Stimulated activated CD4-positive, alpha-beta T cell treated with anti-CD3 and anti-CD28 coated beads, TNF-alpha, amount 100 ng/mL, for 48 hours (primary cell): ENCODE data around the gene AOAH.

ENCODE experiments used
- DNase-seq, 3 donors: peaks; one replicate each; pipeline ENCODE4 v3.0.0-alpha.2; 2020; ENCODE audit warnings: low read depth in 3 of 3

The AOAH gene

GRCh38 chr7:36549029-36549428 is 175.3 kb downstream of the AOAH start:
- no peak for DNase-seq

- no peak for DNase-seq
These were observed 176.9 kb downstream of the AOAH start for GRCh38 chr7:36547416-36547815.

GRCh38 chr7:36546331-36546730 is 178.0 kb downstream of the AOAH start:
- DNase-seq: no peak

GRCh38 chr7:36545291-36545690 is 179.0 kb downstream of the AOAH start:
- no peak for DNase-seq

GRCh38 chr7:36538126-36538525 is 186.2 kb downstream of the AOAH start:
- no peak for DNase-seq

GRCh38 chr7:36535866-36536664 is 188.2 kb downstream of the AOAH start:
- DNase-seq: no peak

GRCh38 chr7:36533717-36534116 is 190.6 kb downstream of the AOAH start:
- no peak for DNase-seq

DNA sequence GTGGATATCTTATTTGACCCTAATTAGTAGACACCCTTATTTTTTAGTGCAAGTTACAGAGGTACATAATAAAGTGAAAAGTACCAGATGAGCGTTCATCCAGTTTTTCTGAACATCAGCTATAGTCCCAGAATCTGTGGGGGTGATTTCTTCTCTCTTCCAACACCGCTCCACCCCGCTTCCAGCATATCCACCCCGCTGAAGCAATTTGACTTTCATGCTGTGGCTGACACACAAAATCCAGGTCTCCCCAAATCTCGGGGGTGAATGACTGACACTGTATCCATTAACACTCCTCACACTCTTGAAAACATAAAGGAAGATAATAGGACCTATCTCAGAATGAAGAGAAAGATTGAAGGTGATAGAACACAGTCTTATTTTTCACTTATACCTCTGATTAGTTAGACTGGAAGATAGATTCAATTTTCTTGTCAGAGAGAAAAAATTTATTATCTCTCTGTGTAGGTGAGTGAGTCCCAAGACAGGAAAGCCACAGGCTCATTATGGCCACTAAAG is 191.3 kb downstream of the AOAH start:
- DNase-seq: no peak

- DNase-seq: no peak
These were observed 192.3 kb downstream of the AOAH start for GRCh38 chr7:36531951-36532350.

DNA sequence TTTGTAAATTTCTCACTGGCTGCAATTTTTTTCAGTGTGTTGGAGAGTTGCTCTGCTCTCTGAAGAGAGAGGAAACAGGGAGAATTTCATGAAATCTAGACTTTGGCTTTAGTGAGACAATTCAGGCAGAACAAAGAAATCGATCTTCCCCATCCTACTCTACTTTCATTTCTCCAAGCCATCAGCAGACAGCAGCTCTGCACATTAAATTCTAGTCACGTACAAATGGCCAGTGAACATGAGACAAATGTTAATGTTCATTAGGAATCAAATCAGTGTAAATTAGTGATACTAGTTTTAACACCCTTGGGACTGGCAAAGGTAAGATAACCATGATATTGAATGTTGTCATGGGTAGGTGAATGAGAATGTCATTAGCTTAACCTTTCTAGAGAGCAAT is 193.8 kb downstream of the AOAH start:
- DNase-seq: no peak

DNA sequence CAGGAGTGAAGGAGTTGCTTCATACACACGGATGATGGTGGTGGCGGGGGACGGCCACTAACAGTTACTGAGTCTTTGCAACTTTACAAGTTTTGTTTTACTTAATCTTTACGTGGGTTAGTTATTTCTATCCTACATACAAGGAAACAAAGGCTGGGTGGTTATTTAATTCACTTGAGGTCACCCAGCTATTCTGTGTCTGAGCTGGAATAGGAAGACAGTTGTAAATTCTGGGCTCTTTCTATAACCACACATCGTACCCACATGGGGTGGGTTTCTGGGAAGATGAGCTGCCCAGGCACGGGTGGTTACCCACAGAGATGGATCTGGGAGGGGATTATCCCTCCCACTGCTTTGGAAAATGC is 196.8 kb downstream of the AOAH start:
- no peak for DNase-seq

DNA sequence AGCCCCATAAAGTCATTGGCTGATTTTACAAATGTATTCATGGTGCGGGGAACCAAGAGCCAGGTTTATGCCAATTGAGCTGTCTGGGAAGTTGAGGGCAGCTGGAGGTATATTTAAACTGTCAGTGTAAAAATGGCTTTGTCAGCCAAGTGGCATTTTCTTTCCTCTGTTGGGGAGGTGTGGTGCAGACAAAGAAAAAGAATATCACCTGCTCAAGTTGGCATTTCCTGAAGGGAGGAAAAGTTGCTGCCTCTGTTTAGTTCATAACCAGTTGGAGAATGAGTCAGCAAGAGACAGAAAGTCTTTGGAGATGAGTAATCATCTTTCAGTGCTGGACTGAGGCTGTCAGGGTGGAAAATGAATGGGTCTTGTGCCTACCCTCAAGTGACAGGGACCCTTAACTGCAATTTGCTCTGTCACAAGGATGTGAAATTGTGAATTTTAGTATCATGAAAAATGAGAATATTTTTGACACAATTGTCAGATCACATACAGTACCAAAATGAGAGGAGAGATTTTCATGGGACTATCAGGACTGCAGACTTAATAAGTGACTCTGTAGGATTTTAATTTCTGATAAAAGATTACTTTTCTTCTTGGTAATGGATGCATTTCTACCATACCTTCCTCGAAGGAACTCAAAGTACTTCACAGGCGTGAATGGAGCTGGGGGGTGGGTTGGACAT is 197.3 kb downstream of the AOAH start:
- no peak for DNase-seq

- DNase-seq: no peak
These were observed 200.8 kb downstream of the AOAH start for GRCh38 chr7:36523371-36524101.

GRCh38 chr7:36522453-36523007 is 201.8 kb downstream of the AOAH start:
- DNase-seq: no peak

GRCh38 chr7:36521911-36522310 is 202.4 kb downstream of the AOAH start:
- no peak for DNase-seq

- DNase-seq: no peak
These were observed 203.2 kb downstream of the AOAH start for GRCh38 chr7:36521133-36521532.

DNA sequence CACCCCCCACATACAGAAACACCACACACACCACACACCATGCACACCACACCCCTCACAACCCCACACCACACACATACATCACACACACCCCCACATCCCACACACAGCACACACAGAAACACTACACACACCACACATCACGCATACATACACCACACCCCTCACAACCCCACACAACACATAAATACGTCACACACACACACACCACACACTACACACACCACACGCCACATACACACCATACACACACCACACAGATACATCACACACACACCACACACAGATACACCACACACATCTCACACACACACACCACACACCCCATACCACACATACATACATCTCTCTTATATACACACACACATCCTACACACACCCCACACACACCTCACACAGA is 208.4 kb downstream of the AOAH start:
- DNase-seq: no peak

- no peak for DNase-seq
These were observed 209.7 kb downstream of the AOAH start for GRCh38 chr7:36514289-36515243.

DNA sequence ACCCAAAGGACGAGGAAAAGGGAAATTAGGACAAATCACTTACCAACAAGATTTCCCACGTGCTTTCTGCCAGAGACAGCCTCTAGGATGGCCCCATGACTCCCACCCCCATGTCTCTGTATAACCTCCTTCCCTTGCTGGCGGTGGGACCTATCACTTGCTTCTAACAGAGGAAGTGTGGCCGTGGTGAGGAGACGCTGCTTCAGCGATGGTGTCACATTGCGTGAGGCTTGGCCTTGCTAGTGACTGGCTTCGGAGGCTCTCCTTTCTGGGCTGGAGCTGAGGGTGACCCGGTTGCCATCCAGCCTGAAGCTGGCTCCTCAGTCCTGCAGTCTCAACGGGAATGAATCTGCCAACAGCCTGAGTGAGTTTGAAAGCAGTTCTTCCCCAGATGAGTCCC is 210.9 kb downstream of the AOAH start:
- no peak for DNase-seq

- no peak for DNase-seq
These were observed 211.7 kb downstream of the AOAH start for GRCh38 chr7:36512616-36513015.

DNA sequence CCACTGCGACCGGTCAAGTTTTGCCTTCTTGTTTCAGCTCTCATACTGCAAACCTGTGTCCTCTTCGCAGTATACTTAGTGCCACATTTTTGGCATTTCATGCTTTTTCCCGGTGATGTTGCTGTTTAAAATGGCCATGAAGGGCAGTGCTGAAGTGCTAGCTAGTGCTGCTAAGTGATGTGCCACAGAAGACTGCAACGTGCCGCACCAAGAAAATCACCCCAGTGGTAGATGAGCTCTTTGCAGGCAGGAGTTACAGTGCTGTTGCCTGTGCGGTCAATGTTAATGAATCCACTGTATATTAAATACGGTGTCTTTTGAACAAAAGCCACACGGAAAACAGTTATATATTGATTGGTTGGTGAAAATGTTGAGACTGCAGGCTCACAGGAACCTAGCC is 214.3 kb downstream of the AOAH start:
- no peak for DNase-seq
